DMS53 treated with DMSO at 0.1 percent for 48 hours (cell line): ENCODE data around the gene GUCY2D.
"Not testable (repeated sequence)": the region's sequence is repeated elsewhere in the genome, so short reads cannot be mapped to it uniquely, and the experiment has no call there.

Experiments used
- DNase-seq: peaks from one replicate; lab custom pipeline; 2025; ENCODE audit not compliant: unreplicated experiment; lab: John Stamatoyannopoulos, UW

Gene GUCY2D

DNA sequence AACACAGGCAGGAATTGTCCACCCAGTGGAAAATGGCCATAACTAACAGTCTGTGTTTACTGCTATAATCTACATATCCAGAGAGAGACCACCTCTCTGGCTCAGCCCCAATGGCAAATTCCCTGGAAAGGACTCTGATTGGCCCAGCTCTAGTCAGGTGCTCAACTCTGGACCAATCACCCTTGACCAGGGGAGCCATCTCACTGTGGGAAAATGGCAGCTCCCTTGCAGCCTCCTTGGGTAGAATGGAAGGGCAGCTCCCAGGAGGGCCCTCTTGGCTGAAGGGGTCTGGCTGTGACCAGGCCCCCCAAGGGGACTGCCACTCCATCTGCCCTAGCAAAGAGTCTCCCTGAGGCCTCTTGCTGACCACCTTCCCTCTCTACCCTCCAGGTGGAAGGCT, 39.6 kb downstream of the GUCY2D start:
- DNase-seq: no peak

DNA sequence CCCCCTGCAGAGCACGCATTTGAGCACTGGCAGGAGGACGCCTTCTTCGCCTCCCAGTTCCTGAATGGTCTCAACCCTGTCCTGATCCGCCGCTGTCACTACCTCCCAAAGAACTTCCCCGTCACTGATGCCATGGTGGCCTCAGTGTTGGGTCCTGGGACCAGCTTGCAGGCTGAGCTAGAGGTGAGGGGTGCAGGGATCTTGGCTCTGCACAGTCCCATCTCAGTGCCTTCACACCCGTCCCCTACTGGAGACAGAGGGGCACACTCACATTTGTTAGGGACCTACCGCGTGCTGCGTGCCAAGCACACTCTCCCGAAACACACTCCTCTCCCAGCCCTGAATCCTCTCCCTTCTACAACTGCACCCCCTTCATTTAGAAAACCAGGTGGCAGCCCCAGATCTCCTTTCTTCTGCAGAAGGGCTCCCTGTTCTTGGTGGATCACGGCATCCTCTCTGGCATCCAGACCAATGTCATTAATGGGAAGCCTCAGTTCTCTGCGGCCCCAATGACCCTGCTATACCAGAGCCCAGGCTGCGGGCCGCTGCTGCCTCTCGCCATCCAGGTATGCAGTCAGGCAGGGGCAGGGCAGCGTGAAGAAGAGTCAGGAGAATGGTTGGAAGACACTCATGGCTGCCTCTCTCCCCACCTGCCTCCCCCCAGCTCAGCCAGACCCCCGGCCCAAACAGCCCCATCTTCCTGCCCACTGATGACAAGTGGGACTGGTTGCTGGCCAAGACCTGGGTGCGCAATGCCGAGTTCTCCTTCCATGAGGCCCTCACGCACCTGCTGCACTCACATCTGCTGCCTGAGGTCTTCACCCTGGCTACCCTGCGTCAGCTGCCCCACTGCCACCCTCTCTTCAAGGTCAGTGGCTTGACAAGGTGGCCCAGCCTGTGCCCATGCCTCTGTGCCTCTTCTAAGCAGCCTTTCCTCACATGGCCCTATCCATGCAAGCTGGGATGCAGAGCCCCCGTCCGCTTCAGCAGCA, 42.7 kb downstream of the GUCY2D start:
- DNase-seq: no peak

DNA sequence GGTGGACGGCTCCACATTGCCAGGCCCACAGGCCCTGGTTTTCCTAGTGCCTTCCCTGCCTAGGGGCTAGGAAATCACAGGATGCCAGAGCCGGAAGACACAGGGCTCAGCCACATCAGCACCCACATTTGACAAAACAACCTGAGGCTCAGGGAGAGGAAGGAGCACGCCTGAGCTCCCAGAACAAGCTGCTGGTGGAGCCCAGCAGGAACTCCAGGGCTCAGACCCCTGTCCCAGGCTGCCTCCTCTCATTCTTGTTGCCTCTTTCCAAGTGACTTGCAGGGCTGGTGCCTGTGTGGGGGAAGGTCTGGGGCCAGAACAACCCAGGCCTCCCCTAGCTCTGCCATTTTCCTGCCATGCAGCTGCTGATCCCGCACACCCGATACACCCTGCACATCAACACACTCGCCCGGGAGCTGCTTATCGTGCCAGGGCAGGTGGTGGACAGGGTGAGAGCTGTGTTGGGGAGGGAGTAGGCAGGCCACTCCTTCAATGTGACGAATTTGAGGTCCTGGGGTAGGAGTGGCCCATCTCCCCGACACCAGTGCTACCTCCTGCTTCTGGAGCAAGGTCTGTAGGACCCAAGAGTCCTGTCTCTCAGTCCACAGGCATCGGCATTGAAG, 44.0 kb downstream of the GUCY2D start:
- DNase-seq: no peak

DNA sequence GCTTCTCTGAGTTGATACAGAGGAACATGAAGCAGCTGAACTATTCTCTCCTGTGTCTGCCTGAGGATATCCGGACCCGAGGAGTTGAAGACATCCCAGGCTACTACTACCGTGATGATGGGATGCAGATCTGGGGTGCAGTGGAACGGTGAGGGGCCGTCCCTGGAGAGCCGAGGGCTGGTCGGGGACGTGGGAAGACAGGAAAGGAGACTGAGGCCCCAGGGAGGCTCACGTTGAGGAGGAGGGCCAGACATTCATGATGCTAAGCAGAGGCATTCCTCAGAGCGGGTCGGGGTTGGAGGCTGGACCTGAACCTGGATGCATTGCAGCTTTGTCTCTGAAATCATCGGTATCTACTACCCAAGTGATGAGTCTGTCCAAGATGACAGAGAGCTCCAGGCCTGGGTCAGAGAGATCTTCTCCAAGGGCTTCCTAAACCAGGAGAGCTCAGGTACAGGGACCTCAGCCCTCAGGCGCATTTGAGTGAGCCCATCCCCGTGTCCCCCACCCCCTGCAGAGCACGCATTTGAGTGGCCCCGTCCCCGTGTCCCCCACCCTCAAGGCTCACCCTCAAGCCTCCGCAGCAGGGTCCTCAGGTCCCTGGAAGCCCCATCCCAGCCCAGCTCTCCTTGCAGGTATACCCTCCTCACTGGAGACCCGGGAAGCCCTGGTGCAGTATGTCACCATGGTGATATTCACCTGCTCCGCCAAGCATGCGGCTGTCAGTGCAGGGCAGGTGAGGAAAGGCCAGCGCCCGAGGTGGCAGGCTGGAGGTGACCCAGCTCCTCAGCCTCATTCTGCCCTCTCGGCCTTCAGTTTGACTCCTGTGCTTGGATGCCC, 44.7 kb downstream of the GUCY2D start:
- no peak for DNase-seq

DNA sequence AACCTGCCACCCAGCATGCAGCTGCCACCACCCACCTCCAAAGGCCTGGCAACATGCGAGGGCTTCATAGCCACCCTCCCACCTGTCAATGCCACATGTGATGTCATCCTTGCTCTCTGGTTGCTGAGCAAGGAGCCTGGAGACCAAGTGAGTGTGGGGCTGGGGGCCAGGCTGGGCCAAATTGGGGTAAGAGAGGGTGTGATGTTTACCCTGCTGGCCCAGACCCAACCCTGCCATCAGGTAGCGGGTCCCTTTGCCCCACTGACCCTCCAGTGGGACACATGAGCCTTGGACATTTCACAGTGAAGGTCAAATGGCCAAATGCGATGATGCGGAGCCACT, 45.3 kb downstream of the GUCY2D start:
- no peak for DNase-seq

DNA sequence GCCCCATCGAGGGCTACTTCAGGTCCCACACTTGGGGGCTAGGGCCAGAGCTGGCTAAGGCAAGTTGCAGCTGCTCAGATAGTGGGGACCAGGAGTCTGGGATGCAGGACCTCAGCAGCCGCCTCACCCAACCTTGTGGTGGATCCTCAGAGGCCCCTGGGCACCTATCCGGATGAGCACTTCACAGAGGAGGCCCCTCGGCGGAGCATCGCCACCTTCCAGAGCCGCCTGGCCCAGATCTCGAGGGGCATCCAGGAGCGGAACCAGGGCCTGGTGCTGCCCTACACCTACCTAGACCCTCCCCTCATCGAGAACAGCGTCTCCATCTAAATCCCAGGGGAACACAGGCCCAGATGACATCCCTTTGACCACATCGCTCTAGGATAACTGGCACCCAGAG, 45.8 kb downstream of the GUCY2D start:
- no peak for DNase-seq

DNA sequence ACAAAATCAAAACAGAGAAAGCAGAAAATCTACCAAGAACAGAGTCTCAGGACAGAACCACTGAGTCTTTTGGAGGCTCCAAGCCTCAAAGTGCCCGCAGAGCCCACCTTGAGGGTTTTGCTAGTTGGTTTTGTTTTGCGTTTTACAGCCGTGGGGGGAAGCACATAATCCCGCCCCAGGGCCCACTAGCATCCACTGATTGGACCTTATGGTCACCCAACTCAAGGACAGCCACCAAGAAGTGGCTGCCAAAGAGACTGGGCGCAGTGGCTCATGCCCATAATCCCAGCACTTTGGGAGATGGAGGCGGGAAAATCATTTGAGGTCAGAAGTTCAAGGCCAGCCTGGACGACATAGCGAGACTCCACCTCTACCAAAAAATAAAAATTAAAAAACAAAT, 46.3 kb downstream of the GUCY2D start:
- DNase-seq: no peak

DNA sequence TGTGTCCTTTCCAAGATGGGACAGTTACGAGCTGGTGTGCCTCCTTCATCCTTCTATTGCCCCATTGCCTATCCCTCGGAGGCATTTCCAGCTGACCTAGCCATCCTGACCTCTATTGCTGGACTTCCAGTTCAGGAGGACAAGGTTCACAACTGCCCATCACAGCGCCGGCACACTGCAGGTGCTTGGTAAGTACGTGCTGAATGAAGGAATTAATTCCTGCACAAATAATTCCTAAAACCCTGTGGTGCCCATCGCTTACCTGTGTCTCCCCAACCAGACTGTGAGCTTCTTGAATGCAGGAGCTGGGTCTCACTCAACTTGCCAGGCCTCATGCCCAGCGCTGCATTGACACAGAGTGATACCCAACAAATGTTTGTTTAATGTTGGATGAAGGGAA, 49.4 kb downstream of the GUCY2D start:
- DNase-seq: no peak

DNA sequence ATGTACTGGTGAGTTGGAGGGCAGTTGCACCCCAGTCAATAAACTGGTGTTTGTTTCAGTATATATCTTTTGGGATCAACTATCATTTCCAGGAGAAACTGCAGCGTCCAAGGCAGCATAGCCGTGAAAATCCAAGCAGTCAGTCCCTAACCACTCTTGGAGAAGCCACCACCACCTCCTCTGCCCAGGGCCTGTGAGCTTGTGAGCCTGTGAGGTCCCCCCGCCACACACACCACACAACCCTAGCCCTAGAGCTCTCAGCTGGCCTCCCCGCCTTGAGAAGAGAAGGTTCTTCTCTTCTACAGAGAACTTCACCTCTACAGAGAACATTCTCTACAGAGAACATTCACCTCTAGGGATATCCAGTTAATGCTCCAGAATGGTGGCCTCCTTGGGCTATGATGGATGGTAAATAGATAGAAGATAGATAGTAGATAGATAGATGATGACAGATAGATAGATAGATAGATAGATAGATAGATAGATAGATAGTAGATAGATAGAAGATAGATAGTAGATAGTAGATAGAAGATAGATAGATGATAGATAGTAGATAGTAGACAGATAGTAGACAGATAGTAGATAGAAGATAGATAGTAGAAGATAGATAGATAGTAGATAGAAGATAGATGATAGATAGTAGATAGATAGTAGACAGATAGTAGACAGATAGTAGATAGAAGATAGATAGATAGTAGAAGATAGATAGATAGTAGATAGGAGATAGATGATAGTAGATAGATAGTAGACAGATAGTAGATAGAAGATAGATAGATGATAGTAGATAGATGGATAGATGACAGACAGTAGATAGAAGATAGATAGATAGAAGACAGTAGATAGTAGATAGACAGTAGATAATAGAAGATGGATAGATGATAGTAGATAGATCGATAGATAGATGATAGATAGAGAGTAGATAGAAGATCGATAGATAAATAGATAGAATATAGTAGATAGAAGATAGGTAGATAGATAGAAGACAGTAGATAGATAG, 50.1 kb downstream of the GUCY2D start:
- DNase-seq: no peak

DNA sequence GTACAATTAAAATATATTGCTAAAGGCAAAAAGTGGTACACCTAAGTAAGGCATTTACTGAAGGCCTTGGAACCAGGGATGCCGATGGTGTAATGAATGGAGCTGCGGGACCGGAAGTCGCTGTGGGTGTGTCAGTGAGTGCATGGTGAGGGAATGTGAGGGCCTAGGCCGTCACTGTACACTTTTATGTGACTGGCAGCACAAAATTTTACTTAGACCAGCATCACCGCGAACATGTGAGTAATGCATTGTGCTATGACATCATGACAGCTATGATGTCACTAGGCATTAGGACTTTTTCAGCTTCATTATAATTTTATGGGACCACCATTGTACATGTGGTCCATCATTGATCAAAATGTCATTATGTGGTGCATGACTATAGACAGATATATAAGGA, 51.2 kb downstream of the GUCY2D start:
- DNase-seq: no peak

DNA sequence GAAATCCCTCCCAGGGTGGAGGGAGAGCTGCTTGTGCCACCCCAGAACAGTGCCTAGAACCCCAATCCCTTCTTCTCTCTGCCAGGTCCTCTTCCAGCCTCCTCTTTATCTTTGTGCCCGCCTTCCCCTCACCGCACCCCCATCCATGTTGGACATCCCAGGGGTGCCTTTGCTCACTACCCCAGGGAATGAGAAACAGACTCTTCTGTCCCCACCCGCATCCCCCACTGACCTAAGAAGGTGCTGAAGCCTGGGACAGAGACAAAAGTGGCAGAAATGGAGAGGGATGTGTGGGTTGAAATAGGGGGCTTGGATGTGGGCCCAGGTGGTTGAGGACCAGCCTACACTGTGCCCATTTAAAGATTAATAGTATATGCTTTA, 53.4 kb downstream of the GUCY2D start:
- no peak for DNase-seq

DNA sequence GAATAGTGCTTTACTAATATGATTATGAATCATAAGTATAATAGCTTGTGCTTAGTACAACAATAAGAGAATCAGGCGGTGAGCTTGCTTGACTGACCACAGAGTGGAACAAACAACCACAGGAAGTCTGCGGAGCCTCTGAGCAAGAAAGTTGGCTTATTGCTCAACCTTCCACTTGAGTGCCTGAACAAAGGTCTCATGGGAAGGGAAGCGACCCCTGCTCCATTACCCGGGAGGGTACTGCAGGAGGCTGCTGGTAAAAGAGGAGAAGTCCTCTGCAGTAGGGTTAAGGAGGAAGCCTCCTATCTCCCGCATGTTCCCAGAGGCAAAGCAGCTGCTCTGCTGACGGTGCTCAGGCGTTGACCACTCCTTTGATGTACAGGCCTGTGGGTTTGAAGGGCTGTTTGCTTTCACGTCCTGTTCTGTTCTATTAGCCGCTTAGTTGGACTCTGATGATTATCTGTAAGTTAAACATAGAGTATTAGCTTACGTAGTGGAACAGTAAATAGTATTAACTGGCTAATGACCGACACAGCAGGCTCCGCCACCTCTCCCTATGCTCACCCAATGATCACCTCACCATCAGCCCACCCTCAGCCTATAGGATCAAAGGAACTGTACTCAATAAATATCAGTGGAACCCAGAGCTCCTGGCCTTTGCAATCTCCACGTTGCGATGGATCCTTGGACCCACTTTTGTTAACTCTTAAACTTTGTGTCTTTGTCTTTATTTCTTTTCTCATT, 54.0 kb downstream of the GUCY2D start:
- no peak for DNase-seq

DNA sequence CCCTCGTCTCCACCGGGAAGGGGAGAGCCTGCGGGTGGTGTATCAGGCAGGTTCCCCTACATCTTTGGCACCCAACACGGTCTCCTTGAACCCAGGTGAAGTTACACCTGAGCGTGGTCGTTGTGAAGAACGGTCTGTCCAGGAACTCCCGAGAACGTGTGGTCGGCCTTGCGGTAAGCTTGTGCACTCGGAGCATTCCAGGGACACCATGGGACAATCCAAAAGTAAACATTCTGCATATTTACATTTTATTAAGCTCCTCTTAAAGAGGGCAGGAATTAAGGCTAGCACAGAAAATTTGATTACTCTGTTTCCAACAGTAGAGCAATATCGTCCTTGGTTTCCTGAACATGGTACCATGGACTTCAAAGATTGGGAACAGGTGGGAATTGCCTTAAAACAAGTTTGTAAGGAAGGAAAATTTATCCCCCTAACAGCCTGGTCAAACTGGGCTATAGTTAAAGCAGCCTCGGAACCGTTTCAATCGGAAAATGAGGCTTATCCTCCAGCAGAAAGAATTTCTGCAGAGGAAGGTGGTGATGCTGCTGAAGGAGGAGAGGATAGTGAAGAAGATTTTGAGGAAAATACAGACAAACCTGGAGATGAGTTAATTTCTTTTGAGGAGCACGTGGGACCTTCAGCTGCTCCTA, 54.7 kb downstream of the GUCY2D start:
- no peak for DNase-seq

DNA sequence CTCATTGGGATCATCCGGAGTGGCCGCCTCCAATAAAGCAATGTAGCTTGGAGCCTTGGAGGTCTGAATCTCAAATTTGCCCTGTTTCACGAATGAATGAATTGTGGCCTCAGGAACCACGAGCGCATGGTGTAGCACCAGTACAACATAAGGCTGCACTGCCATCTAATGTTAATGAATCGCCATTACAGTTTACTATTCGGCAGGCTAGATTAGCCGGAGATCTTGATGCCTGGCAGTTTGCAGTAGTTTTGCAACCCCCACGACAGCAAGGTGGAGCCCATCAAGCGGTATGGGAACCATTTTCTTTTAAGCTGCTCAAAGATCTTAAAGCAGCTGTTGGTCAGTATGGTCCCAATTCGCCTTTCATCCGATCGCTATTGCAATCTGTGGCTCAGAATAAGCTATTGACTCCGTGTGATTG, 55.3 kb downstream of the GUCY2D start:
- peak; percentile 86 for DNase-seq

DNA sequence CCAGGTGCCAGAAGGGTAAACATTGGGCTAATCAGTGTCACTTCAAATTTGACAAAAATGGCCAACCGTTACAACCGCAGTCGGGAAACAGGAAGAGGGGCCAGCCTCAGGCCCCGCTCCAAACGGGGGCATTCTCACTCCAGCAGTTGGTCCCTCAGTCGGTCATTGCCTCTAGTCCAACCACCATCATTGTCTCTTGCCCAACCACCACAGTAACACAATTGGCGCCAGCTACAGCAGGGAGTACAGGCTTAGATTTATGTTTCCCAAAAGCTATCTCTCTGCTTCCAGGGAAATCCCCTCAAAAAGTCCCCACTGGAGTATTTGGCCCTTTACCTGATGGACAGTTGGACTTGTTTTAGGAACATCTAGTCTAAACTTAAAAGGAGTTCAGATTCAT, 56.7 kb downstream of the GUCY2D start:
- DNase-seq: no peak

DNA sequence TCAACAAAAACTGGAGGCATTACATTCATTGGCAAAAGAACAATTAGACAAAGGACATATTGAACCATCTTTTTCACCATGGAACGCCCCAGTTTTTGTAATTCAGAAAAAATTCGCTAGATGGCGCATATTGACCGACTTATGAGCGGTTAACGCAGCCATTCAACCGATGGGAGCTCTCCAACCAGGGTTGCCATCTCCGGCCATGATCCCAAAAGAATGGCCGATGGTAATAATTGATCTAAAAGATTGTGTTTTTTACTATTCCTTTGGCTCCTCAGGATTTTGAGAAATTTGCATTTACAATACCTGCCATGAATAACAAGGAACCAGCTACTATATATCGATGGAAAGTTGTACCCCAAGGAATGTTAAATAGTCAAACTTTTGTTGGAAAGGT, 57.9 kb downstream of the GUCY2D start:
- peak; percentile 68 for DNase-seq

DNA sequence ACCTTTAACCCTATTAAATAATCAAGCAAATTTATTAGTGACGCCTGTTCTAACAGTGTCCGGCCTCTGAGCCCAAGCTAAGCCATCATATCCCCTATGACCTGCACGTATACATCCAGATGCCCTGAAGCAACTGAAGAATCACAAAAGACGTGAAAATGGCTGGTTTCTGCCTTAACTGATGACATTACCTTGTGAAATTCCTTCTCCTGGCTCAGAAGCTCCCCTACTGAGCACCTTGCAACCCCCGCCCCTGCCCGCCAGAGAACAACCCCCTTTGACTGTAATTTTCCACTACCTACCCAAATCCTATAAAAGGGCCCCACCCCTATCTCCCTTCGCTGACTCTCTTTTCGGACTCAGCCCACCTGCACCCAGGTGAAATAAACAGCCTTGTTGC, 59.4 kb downstream of the GUCY2D start:
- DNase-seq: not testable (repeated sequence)

DNA sequence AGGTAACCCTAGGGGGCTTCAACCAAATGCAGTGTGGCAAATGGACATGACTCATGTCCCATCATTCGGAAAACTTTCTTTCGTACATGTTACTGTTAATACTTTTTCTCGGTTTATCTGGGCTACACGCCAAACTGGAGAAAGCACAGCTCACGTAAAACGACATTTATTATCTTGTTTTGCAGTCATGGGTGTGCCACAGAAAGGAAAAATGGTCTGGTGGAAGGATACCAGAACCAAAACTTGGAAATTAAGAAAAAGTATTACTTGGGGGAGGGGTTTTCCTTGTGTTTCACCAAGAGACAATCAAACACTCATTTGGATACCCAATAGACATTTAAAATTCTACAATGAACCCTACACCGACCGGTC, 60.0 kb downstream of the GUCY2D start:
- DNase-seq: no peak

DNA sequence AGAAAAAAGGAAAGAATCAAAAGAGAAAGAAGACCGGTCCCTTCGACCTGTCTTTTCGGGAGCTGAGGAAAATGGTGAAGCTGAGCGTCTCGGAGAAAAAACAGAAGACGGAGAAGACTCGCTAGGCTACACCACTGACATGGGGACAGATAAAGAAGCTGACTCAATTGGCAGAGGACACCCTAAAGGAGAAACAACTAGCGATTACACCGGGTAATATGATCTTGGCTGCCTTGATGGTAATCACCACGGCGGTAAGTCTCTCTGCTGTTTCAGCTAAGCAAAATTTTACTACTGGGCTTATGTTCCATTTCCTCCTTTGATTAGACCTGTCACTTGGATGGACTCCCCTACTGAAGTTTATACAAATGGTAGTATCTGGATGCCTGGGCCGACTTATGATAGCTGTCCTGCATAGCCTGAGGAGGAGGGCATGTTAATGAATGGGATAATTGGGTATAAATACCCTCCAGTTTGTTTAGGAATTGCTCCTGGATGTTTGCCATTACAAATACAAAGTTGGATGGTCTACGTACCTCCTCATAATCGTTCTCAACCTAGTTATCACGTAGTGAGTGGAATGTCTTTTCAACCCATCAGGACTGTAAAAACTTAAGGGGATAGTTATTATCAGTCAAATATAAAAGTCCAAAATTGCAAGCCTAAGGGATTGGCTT, 60.5 kb downstream of the GUCY2D start:
- no peak for DNase-seq
